Lower leg skin (tissue), 4 donors: ENCODE measurements around the gene TLR10. TPM values are rescaled to one million over a fixed set of nuclear protein-coding genes. Genes with fewer than 3 reads are reported as not detected.
A peak's percentile ranks its signal among the peaks of the same experiment; 100 is the strongest.
"Not testable (repeated sequence)": the region's sequence is repeated elsewhere in the genome, so short reads cannot be mapped to it uniquely, and the experiment has no call there.

ENCODE experiments used
- DNase-seq, 2 donors: peaks; one replicate each; pipeline ENCODE4 v3.0.0-alpha.2; 2019; ENCODE audit warnings: low spot score in 2 of 2
- H3K4me3 ChIP-seq: fragments of 200-600 bp; sonication (generic); 2 replicates; pipeline ENCODE4 v1.5.1; 2017; ENCODE audit warnings: mild to moderate bottlenecking, low read depth; ENCODE audit not compliant: poor library complexity, severe bottlenecking
- POLR2A ChIP-seq, 2 donors: fragments of 450-650 bp; IDR thresholded peaks; one replicate each; pipeline ENCODE4 v1.6.1; 2016 to 2017; ENCODE audit warnings: antibody characterized with exemption in 2 of 2, mild to moderate bottlenecking in 1 of 2, moderate library complexity in 1 of 2
- WGBS, 2 donors: methylation state at CpG; one replicate each; pipeline ENCODE4 v1.1.5; 2018; 5-methylcytosine and 5-hydroxymethylcytosine counted together
- intact Hi-C: fragments of 100-400 bp; cut with DNase I; formaldehyde crosslinking; loops from one replicate; pipeline ENCODE4 v1.15.0; 2023; ENCODE audit warnings: low total_unique reads
- total RNA-seq, 4 donors: library from RNA; depleted of rRNA; stranded (reverse); fragments of >200 nt; gene quantifications; one replicate each; pipeline ENCODE4 v1.1.0, GENCODE V29; 2016
- TF ChIP-seq, protein P1 (sequence below), 3 donors: fragments of 450-650 bp; IDR thresholded peaks; one replicate each; pipeline ENCODE4 v1.5.1; 2016; ENCODE audit warnings: antibody characterized with exemption in 3 of 3, mild to moderate bottlenecking in 3 of 3, moderate library complexity in 2 of 3

TLR10 gene
- total RNA-seq, 4 donors from 2014 or later: 0.06 to 1.4 (median 0.21) TPM; not detected in 1

DNA sequence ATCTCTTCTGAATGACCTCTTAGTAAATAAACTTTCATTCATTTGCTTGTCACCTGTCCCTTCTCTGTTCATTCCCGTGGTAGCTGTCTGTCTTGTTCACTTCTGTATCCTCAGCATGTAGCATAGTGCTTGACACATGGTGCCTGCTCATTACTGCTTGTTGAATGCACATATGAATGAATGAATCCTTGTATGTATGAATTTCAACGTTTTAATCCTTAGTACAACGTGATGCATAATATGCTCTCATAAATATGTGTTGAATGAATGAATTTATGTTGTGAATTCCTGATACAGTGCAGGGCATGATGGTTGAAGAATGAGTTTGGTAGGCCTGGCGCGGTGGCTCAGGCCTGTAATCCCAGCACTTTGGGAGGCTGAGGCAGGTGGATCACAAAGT, 3.0 kb downstream of the TLR10 start:
- no peak for TF ChIP-seq POLR2A (IDR thresholded peaks at IDR 0.05)
- TF ChIP-seq, protein P1, sequence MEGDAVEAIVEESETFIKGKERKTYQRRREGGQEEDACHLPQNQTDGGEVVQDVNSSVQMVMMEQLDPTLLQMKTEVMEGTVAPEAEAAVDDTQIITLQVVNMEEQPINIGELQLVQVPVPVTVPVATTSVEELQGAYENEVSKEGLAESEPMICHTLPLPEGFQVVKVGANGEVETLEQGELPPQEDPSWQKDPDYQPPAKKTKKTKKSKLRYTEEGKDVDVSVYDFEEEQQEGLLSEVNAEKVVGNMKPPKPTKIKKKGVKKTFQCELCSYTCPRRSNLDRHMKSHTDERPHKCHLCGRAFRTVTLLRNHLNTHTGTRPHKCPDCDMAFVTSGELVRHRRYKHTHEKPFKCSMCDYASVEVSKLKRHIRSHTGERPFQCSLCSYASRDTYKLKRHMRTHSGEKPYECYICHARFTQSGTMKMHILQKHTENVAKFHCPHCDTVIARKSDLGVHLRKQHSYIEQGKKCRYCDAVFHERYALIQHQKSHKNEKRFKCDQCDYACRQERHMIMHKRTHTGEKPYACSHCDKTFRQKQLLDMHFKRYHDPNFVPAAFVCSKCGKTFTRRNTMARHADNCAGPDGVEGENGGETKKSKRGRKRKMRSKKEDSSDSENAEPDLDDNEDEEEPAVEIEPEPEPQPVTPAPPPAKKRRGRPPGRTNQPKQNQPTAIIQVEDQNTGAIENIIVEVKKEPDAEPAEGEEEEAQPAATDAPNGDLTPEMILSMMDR (IDR thresholded peaks at IDR 0.05): no peak
- intact Hi-C loops: no loop called here
- WGBS, 2 donors: 84 to 88% methylated on average over 5 of the region's 5 CpGs
- H3K4me3 ChIP-seq: no peak overlapping the region
- no peak for DNase-seq

DNA sequence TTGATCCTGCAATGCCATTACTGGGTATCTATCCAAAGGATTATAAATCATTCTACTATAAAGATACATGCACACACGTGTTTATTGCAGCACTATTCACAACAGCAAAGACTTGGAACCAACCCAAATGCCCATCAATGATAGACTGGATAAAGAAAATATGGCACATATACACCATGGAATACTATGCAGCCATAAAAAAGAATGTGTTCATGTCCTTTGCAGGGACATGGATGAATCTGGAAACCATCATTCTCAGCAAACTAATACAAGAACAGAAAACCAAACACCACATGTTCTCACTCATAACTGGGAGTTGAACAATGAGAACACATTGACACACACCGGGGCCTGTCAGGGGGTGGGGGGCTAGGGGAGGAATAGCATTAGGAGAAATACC, 4.9 kb downstream of the TLR10 start:
- 73 to 76% methylated on average over 2 of the region's 2 CpGs for WGBS, 2 donors
- H3K4me3 ChIP-seq, intact Hi-C loops, DNase-seq: not testable (repeated sequence)

DNA sequence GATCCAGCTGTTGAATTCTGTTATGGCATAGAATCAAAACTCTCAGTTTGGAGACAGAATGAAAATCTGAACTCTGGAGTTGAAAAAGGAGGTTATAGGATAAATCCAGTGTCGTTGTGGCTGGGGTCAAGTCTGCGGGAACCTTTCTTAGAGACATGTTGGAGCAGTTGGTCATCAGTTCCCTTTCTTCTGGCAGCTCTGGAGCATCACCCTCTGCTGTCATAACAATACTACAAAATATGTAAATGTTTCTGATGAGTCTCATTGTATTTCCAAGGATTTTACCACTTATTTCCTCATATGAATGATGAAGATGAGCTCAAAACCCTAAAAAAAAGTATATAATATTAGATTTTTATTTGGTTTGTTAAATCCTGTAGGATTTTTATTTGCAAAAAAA, 7.5 kb downstream of the TLR10 start:
- intact Hi-C loops: no loop called here
- TF ChIP-seq, protein P1 (IDR thresholded peaks at IDR 0.05): no peak
- no peak for TF ChIP-seq POLR2A (IDR thresholded peaks at IDR 0.05)
- H3K4me3 ChIP-seq: no peak overlapping the region
- WGBS, 2 donors: 87 to 89% methylated on average over 2 of the region's 2 CpGs
- DNase-seq: no peak

DNA sequence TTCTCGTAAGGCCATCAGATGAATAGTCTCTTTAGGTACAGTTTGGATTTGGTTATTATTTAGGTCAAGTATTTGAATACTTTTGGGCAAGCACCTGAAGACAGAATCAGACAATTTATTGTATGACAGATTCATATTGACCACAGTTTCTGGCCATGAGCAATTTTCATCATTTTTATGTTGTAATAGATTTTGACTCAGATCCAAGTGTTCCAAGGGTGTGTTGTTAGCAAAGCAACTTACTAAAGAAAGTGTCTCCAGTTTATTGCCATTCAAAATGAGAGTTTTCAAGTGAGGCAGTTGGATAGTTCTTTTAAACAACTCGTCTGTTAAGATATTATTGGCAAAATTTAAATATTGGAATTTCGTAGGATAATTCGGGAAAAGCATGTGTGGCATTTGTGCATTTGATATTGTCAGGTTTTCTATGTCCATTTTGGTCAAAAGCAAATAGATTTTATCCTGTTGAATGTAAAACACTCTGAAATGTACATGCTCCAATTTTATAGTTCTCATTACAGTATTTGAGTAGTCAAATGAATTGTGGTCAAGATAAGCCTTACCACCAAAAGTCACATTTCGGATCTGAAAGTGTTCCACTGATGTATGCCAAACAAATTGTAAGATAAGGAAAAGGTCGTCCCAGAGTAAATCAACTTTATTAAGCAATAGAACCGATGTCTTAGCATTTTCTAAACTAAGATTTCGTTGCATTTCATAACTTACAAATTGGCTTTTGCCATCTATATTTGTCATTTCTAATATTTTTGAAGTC, 8.4 kb downstream of the TLR10 start:
- intact Hi-C loops: no loop called here
- no peak for DNase-seq
- 66 to 74% methylated on average over 8 of the region's 8 CpGs for WGBS, 2 donors
- TF ChIP-seq POLR2A (IDR thresholded peaks at IDR 0.05): no peak
- TF ChIP-seq, protein P1 (IDR thresholded peaks at IDR 0.05): no peak
- no peak overlapping the region for H3K4me3 ChIP-seq

DNA sequence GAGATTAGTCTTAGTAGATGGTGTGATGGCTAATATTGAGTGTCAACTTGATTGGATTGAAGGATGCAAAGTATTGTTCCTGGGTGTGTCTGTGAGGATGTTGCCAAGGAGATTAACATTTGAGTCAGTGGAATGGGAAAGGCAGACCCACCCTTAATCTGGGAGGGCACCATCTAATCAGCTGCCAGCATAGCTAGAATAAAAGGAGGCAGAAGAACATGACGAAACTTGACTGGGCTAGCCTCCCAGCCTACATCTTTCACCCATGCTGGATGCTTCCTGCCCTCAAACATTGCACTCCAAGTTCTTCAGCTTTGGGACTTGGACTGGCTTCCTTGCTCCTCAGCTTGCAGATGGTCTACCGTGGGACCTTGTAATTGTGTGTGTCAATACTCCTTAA, 12.5 kb downstream of the TLR10 start:
- H3K4me3 ChIP-seq, intact Hi-C loops: not testable (repeated sequence)
- WGBS, 2 donors: 38 to 45% methylated on average over 2 of the region's 2 CpGs
- DNase-seq: peak in 1 of 2 donors; percentile 59

DNA sequence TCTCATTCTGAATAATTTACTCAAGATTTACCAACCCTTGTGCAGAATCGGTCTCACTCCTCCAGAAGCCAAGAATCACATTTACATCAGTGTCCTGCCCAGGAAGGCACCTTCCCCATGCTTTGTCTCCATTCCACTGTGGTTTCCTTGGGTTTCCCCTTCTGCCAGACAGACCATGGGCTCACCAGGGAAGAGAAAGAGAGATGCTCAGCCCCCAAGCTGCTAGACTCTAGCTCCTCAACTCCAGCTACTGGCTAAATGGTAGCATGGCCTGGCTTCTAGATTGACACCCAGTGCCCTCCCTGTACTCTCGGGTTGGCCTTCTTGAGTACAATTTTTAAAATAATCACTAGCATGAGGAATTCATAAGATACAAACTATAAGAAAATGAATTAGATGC, 12.9 kb downstream of the TLR10 start:
- no peak for TF ChIP-seq POLR2A (IDR thresholded peaks at IDR 0.05)
- TF ChIP-seq, protein P1 (IDR thresholded peaks at IDR 0.05): no peak
- no peak for DNase-seq
- intact Hi-C loops: no loop called here

DNA sequence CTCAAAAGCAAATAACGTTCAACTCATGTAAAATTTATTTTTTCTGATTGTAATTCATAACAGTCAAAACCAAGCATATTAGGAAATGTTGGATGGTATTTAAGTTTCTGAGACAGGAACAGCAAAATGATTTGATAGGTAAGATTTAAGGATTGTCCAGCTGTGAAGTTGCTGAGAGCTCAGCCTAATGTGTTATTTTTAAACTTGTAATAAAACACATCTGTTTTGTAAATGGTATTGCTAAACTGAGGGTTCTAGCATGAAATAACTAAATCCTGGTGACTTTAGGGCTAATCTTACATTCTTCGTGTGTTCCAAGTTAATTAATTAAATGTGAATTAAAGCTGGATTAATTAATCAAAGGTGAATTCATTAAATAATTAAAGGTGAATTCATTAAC, 13.3 kb downstream of the TLR10 start:
- WGBS, 2 donors: 49% methylated on average over 2 of the region's 2 CpGs
- DNase-seq: no peak
- no peak overlapping the region for H3K4me3 ChIP-seq
- intact Hi-C loops: no loop called here
- TF ChIP-seq POLR2A (IDR thresholded peaks at IDR 0.05): no peak
- TF ChIP-seq, protein P1 (IDR thresholded peaks at IDR 0.05): no peak

More for the DNA sequence above, 12.9 kb downstream of the TLR10 start:
- WGBS, 2 donors: 51 to 57% methylated on average over 2 of the region's 2 CpGs
- no peak overlapping the region for H3K4me3 ChIP-seq
